MCF 10A (cell line): ENCODE data around the gene IL21. TPM values are rescaled to one million over a fixed set of nuclear protein-coding genes. Genes with fewer than 3 reads are reported as not detected.

Source experiments
- BruUV-seq: library from RNA; stranded (reverse); fragments of 400-500 nt; replicated peaks from 2 replicates; lab custom pipeline; 2021; lab: Mats Ljungman, UMichigan
- CTCF ChIA-PET: fragments of 300-600 bp; sonication (Branson Sonifier 250); formaldehyde crosslinking; extraction: SDS; loops from one replicate; lab custom pipeline; 2021; ENCODE audit warnings: antibody characterized with exemption, inconsistent platforms; lab: Yijun Ruan, JAX
- POLR2A ChIA-PET: fragments of 300-600, 350-650 bp; sonication (Branson Sonifier 250); formaldehyde crosslinking; extraction: SDS; loops from one replicate; lab custom pipeline; 2020; ENCODE audit warnings: antibody characterized with exemption, inconsistent platforms; lab: Yijun Ruan, JAX
- DNase-seq: peaks from one replicate; pipeline ENCODE4 v3.0.0-alpha.2; 2018; ENCODE audit not compliant: unreplicated experiment
- H3K27ac Mint-ChIP-seq: one replicate; pipeline ENCODE4 v1.8.0; 2022; ENCODE audit warnings: mild to moderate bottlenecking, low read depth, mixed read lengths; ENCODE audit not compliant: unreplicated experiment
- H3K27me3 Mint-ChIP-seq: one replicate; pipeline ENCODE4 v1.8.0; 2022; ENCODE audit warnings: mixed read lengths; ENCODE audit not compliant: insufficient read depth, unreplicated experiment
- H3K36me3 Mint-ChIP-seq: one replicate; pipeline ENCODE4 v1.8.0; 2022; ENCODE audit warnings: mild to moderate bottlenecking, moderate library complexity, mixed read lengths; ENCODE audit not compliant: insufficient read depth, unreplicated experiment
- H3K4me1 Mint-ChIP-seq: one replicate; pipeline ENCODE4 v1.8.0; 2022; ENCODE audit warnings: mixed read lengths; ENCODE audit not compliant: insufficient read depth, unreplicated experiment
- H3K4me3 Mint-ChIP-seq: one replicate; pipeline ENCODE4 v1.8.0; 2022; ENCODE audit warnings: mild to moderate bottlenecking, moderate library complexity, mixed read lengths; ENCODE audit not compliant: unreplicated experiment
- H3K9me3 Mint-ChIP-seq: one replicate; pipeline ENCODE4 v1.8.0; 2022; ENCODE audit warnings: mixed read lengths; ENCODE audit not compliant: unreplicated experiment
- CTCF ChIP-seq: fragments of 200-600 bp; IDR thresholded peaks from one replicate; pipeline ENCODE4 v1.8.0; 2022; ENCODE audit warnings: antibody characterized with exemption, mild to moderate bottlenecking; ENCODE audit not compliant: unreplicated experiment
- intact Hi-C: fragments of 100-400 bp; cut with micrococcal nuclease; formaldehyde crosslinking; loops from 2 replicates; pipeline ENCODE4 v1.14.1; 2022
- total RNA-seq: library from RNA; stranded (reverse); gene quantifications from 2 replicates; pipeline ENCODE4 v1.2.3, GENCODE V29; 2022

Gene IL21
- total RNA-seq, 1 experiment from 2014 or later = not detected

GRCh38 chr4:122650148-122650547 lies 29.3 kb upstream of the IL21 start:
- Mint-ChIP-seq H3K4me1 (no peaks in the 10 kb centered on the region), H3K27me3 (no peaks in the 10 kb centered on the region), H3K4me3 (no peak overlapping the region), H3K36me3 (no peaks in the 10 kb centered on the region), H3K27ac (no peak overlapping the region), H3K9me3 (no peaks in the 10 kb centered on the region)
- intact Hi-C loops = loop anchor here (5.0 kb wide), 1 partner anchor 48 kb away; no protein-coding TSS in a partner anchor
- ChIA-PET CTCF (interaction anchor here (1.0 to 2.2 kb wide), 3 partner anchors 48 to 67 kb away, joined by 3 to 11 read pairs (median 4); no protein-coding TSS in a partner anchor), POLR2A (no interaction called here)
- BruUV-seq = no TSS peak
- no peak for DNase-seq
- no peak for TF ChIP-seq CTCF

GRCh38 chr4:122647656-122648055 lies 26.8 kb upstream of the IL21 start:
- DNase-seq = no peak
- Mint-ChIP-seq H3K4me1 (no peaks in the 10 kb centered on the region), H3K36me3 (no peaks in the 10 kb centered on the region), H3K27me3 (no peaks in the 10 kb centered on the region), H3K9me3 (no peaks in the 10 kb centered on the region), H3K27ac (no peak overlapping the region), H3K4me3 (no peak overlapping the region)
- intact Hi-C loops = no loop called here
- CTCF ChIA-PET = interaction anchor here (0.6 kb wide), 1 partner anchor 54 kb away, joined by 3 read pairs; no protein-coding TSS in a partner anchor
- POLR2A ChIA-PET = no interaction called here
- no peak for TF ChIP-seq CTCF
- BruUV-seq = no TSS peak

GRCh38 chr4:122643257-122643656 lies 22.4 kb upstream of the IL21 start:
- Mint-ChIP-seq H3K9me3 (no peaks in the 10 kb centered on the region), H3K36me3 (no peaks in the 10 kb centered on the region), H3K27ac (no peak overlapping the region), H3K4me3 (no peak overlapping the region), H3K4me1 (no peaks in the 10 kb centered on the region), H3K27me3 (no peaks in the 10 kb centered on the region)
- no peak for DNase-seq
- ChIA-PET POLR2A (no interaction called here), CTCF (interaction anchor here (0.6 to 1.6 kb wide), 2 partner anchors 9 to 18 kb away, joined by 3 to 5 read pairs; no protein-coding TSS in a partner anchor)
- no peak for TF ChIP-seq CTCF
- intact Hi-C loops = no loop called here
- BruUV-seq = no TSS peak

DNA sequence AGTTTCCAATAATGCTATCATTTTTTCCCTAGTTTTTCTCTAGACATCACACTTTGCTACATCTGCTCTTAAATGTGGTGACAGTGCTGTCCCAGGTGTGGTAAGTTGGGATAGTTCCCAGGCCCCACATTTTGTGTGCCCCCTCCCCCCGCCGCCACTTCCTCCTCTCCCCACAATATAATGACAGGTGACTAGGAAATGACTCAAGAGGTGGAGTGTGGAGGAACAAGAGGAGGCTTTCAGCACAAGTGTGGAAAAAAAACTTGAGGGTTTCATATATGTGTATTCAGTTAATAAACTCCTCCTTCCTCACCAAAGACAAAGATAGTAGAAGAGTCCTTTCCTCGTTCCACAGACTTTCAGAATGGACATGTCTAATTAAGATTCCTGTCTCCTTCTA lies 18.3 kb upstream of the IL21 start:
- H3K4me3 Mint-ChIP-seq = no peak overlapping the region
- H3K27me3 Mint-ChIP-seq = no peaks in the 10 kb centered on the region
- no peaks in the 10 kb centered on the region for H3K4me1 Mint-ChIP-seq
- no peaks in the 10 kb centered on the region for H3K9me3 Mint-ChIP-seq
- intact Hi-C loops = no loop called here
- H3K27ac Mint-ChIP-seq = no peak overlapping the region
- ChIA-PET POLR2A (interaction anchor here (0.6 kb wide), 1 partner anchor 162 kb away, joined by 3 read pairs; no protein-coding TSS in a partner anchor), CTCF (interaction anchor here (1.2 kb wide), 1 partner anchor 71 kb away, joined by 3 read pairs; no protein-coding TSS in a partner anchor)
- no peaks in the 10 kb centered on the region for H3K36me3 Mint-ChIP-seq
- no TSS peak for BruUV-seq
- no peak for TF ChIP-seq CTCF
- DNase-seq = no peak
